Measurements from ENCODE around the gene PLPP3.
A peak's percentile ranks its signal among the peaks of the same experiment; 100 is the strongest.

PLPP3 gene

GRCh38 chr1:56496158-56496557, 83.2 kb downstream of the PLPP3 start:
- WGBS (ENCODE audit: extremely low coverage, insufficient coverage, low lambda C conversion rate) = no CpG with 5 or more reads among the region's 2 CpGs
- no peak overlapping the region for H3K27ac ChIP-seq (ENCODE audit: low read depth, low read length)

GRCh38 chr1:56495538-56495937, 83.8 kb downstream of the PLPP3 start:
- Histone ChIP-seq H2BK120ac (ENCODE audit: low read depth, low read length) (no peak overlapping the region), H2BK5ac (ENCODE audit: low read length) (peak overlapping the region; percentile 29), H3K56ac (ENCODE audit: low read length) (peak overlapping the region; percentile 59), H3K18ac (ENCODE audit: low read length) (peak overlapping the region; percentile 6), H3K79me1 (ENCODE audit: low read length) (no peaks in the 10 kb centered on the region), H3K9ac (ENCODE audit: low read length) (peak overlapping the region; percentile 8), H4K8ac (ENCODE audit: low read depth, low read length) (no peak overlapping the region), H3K79me2 (ENCODE audit: control insufficient read depth, insufficient read depth, low read length) (no peaks in the 10 kb centered on the region), H2BK15ac (replicated peaks; ENCODE audit: low read depth) (no peak overlapping the region), H3K4me3 (ENCODE audit: low read length) (no peak overlapping the region), H3K27ac (ENCODE audit: low read depth, low read length) (no peak overlapping the region), H3K27me3 (ENCODE audit: insufficient read depth, low read length, poor library complexity) (no peaks in the 10 kb centered on the region), H4K5ac (ENCODE audit: low read length) (no peak overlapping the region), H2AK5ac (ENCODE audit: low read length) (peak overlapping the region; percentile 71), H3K36me3 (ENCODE audit: control insufficient read depth, insufficient read depth, low read length) (no peaks in the 10 kb centered on the region), H3K4me2 (ENCODE audit: low read length) (no peak overlapping the region), H3K4me1 (ENCODE audit: control insufficient read depth, low read depth, low read length) (peaks cover 20% of the 10 kb centered on the region), H3K4ac (ENCODE audit: low read depth, low read length) (no peak overlapping the region), H3K23ac (ENCODE audit: low read length) (no peak overlapping the region)
- DNase-seq = no peak
- no CpG with 5 or more reads among the region's 10 CpGs for WGBS (ENCODE audit: extremely low coverage, insufficient coverage, low lambda C conversion rate)

More at GRCh38 chr1:56496158-56496557, 83.2 kb downstream of the PLPP3 start:
- H2AK5ac ChIP-seq (ENCODE audit: low read length) = no peak overlapping the region
- H2BK15ac ChIP-seq (replicated peaks; ENCODE audit: low read depth) = peak overlapping the region; percentile 46
- H4K8ac ChIP-seq (ENCODE audit: low read depth, low read length) = no peak overlapping the region
- no peak overlapping the region for H4K5ac ChIP-seq (ENCODE audit: low read length)
- no peak overlapping the region for H3K4me2 ChIP-seq (ENCODE audit: low read length)
- H3K79me2 ChIP-seq (ENCODE audit: control insufficient read depth, insufficient read depth, low read length) = no peaks in the 10 kb centered on the region
- H3K79me1 ChIP-seq (ENCODE audit: low read length) = no peaks in the 10 kb centered on the region
- no peak overlapping the region for H3K4me3 ChIP-seq (ENCODE audit: low read length)
- no peak overlapping the region for H3K9ac ChIP-seq (ENCODE audit: low read length)
- H3K23ac ChIP-seq (ENCODE audit: low read length) = no peak overlapping the region
- H3K18ac ChIP-seq (ENCODE audit: low read length) = peak overlapping the region; percentile 6
- no peak overlapping the region for H3K56ac ChIP-seq (ENCODE audit: low read length)
- no peaks in the 10 kb centered on the region for H3K27me3 ChIP-seq (ENCODE audit: insufficient read depth, low read length, poor library complexity)
- H2BK5ac ChIP-seq (ENCODE audit: low read length) = no peak overlapping the region
- H2BK120ac ChIP-seq (ENCODE audit: low read depth, low read length) = peak overlapping the region; percentile 13
- no peaks in the 10 kb centered on the region for H3K36me3 ChIP-seq (ENCODE audit: control insufficient read depth, insufficient read depth, low read length)
- peaks cover 20% of the 10 kb centered on the region for H3K4me1 ChIP-seq (ENCODE audit: control insufficient read depth, low read depth, low read length)
- H3K4ac ChIP-seq (ENCODE audit: low read depth, low read length) = peak overlapping the region; percentile 5
- no peak for DNase-seq

GRCh38 chr1:56494306-56494705, 85.1 kb downstream of the PLPP3 start:
- Histone ChIP-seq H2AK5ac (ENCODE audit: low read length) (no peak overlapping the region), H2BK5ac (ENCODE audit: low read length) (peak overlapping the region; percentile 18), H3K27ac (ENCODE audit: low read depth, low read length) (peak overlapping the region; percentile 24), H3K56ac (ENCODE audit: low read length) (peak overlapping the region; percentile 45), H3K79me2 (ENCODE audit: control insufficient read depth, insufficient read depth, low read length) (no peaks in the 10 kb centered on the region), H3K36me3 (ENCODE audit: control insufficient read depth, insufficient read depth, low read length) (no peaks in the 10 kb centered on the region), H3K9ac (ENCODE audit: low read length) (no peak overlapping the region), H3K4me1 (ENCODE audit: control insufficient read depth, low read depth, low read length) (peaks cover 20% of the 10 kb centered on the region), H3K4ac (ENCODE audit: low read depth, low read length) (peak overlapping the region; percentile 76), H4K5ac (ENCODE audit: low read length) (no peak overlapping the region), H4K8ac (ENCODE audit: low read depth, low read length) (no peak overlapping the region), H3K27me3 (ENCODE audit: insufficient read depth, low read length, poor library complexity) (no peaks in the 10 kb centered on the region), H3K23ac (ENCODE audit: low read length) (no peak overlapping the region), H3K18ac (ENCODE audit: low read length) (no peak overlapping the region), H3K79me1 (ENCODE audit: low read length) (no peaks in the 10 kb centered on the region), H3K4me3 (ENCODE audit: low read length) (no peak overlapping the region), H2BK15ac (replicated peaks; ENCODE audit: low read depth) (no peak overlapping the region), H3K4me2 (ENCODE audit: low read length) (no peak overlapping the region), H2BK120ac (ENCODE audit: low read depth, low read length) (no peak overlapping the region)
- no CpG with 5 or more reads among the region's 5 CpGs for WGBS (ENCODE audit: extremely low coverage, insufficient coverage, low lambda C conversion rate)
- DNase-seq = peak; percentile 98

- H3K27me3 ChIP-seq (ENCODE audit: insufficient read depth, low read length, poor library complexity) = no peaks in the 10 kb centered on the region
- no peak overlapping the region for H3K23ac ChIP-seq (ENCODE audit: low read length)
- peak overlapping the region; percentile 77 for H2BK15ac ChIP-seq (replicated peaks; ENCODE audit: low read depth)
- peak overlapping the region; percentile 63 for H3K56ac ChIP-seq (ENCODE audit: low read length)
- H2BK120ac ChIP-seq (ENCODE audit: low read depth, low read length) = peak overlapping the region; percentile 29
- WGBS (ENCODE audit: extremely low coverage, insufficient coverage, low lambda C conversion rate) = no CpG with 5 or more reads among the region's 2 CpGs
- H4K5ac ChIP-seq (ENCODE audit: low read length) = no peak overlapping the region
- no peak overlapping the region for H4K8ac ChIP-seq (ENCODE audit: low read depth, low read length)
- peak overlapping the region; percentile 91 for H2AK5ac ChIP-seq (ENCODE audit: low read length)
- H3K4me1 ChIP-seq (ENCODE audit: control insufficient read depth, low read depth, low read length) = peaks cover 20% of the 10 kb centered on the region
- H3K79me1 ChIP-seq (ENCODE audit: low read length) = no peaks in the 10 kb centered on the region
- H3K9ac ChIP-seq (ENCODE audit: low read length) = no peak overlapping the region
- H2BK5ac ChIP-seq (ENCODE audit: low read length) = peak overlapping the region; percentile 86
- no peak overlapping the region for H3K4me2 ChIP-seq (ENCODE audit: low read length)
- peak overlapping the region; percentile 24 for H3K27ac ChIP-seq (ENCODE audit: low read depth, low read length)
- no peaks in the 10 kb centered on the region for H3K79me2 ChIP-seq (ENCODE audit: control insufficient read depth, insufficient read depth, low read length)
- no peak overlapping the region for H3K4ac ChIP-seq (ENCODE audit: low read depth, low read length)
- H3K36me3 ChIP-seq (ENCODE audit: control insufficient read depth, insufficient read depth, low read length) = no peaks in the 10 kb centered on the region
- no peak for DNase-seq
- H3K18ac ChIP-seq (ENCODE audit: low read length) = peak overlapping the region; percentile 80
- no peak overlapping the region for H3K4me3 ChIP-seq (ENCODE audit: low read length)
These were observed 85.5 kb downstream of the PLPP3 start for GRCh38 chr1:56493826-56494225.

GRCh38 chr1:56491441-56491840, 87.9 kb downstream of the PLPP3 start:
- Histone ChIP-seq H3K4me1 (ENCODE audit: control insufficient read depth, low read depth, low read length) (peaks cover 13% of the 10 kb centered on the region), H3K27me3 (ENCODE audit: insufficient read depth, low read length, poor library complexity) (no peaks in the 10 kb centered on the region), H3K4ac (ENCODE audit: low read depth, low read length) (no peak overlapping the region), H2BK15ac (replicated peaks; ENCODE audit: low read depth) (no peak overlapping the region), H3K79me2 (ENCODE audit: control insufficient read depth, insufficient read depth, low read length) (no peaks in the 10 kb centered on the region), H2BK5ac (ENCODE audit: low read length) (no peak overlapping the region), H2BK120ac (ENCODE audit: low read depth, low read length) (no peak overlapping the region), H3K4me3 (ENCODE audit: low read length) (no peak overlapping the region), H4K5ac (ENCODE audit: low read length) (no peak overlapping the region), H4K8ac (ENCODE audit: low read depth, low read length) (no peak overlapping the region), H3K79me1 (ENCODE audit: low read length) (no peaks in the 10 kb centered on the region), H3K23ac (ENCODE audit: low read length) (no peak overlapping the region), H3K18ac (ENCODE audit: low read length) (peak overlapping the region; percentile 19), H3K4me2 (ENCODE audit: low read length) (no peak overlapping the region), H3K36me3 (ENCODE audit: control insufficient read depth, insufficient read depth, low read length) (no peaks in the 10 kb centered on the region), H3K9ac (ENCODE audit: low read length) (no peak overlapping the region), H3K27ac (ENCODE audit: low read depth, low read length) (no peak overlapping the region), H2AK5ac (ENCODE audit: low read length) (no peak overlapping the region), H3K56ac (ENCODE audit: low read length) (no peak overlapping the region)
- WGBS (ENCODE audit: extremely low coverage, insufficient coverage, low lambda C conversion rate) = no CpG with 5 or more reads among the region's 5 CpGs
- DNase-seq = no peak

- Histone ChIP-seq H3K4ac (ENCODE audit: low read depth, low read length) (no peak overlapping the region), H3K79me2 (ENCODE audit: control insufficient read depth, insufficient read depth, low read length) (no peaks in the 10 kb centered on the region), H3K27ac (ENCODE audit: low read depth, low read length) (no peak overlapping the region), H3K18ac (ENCODE audit: low read length) (no peak overlapping the region), H2BK15ac (replicated peaks; ENCODE audit: low read depth) (no peak overlapping the region), H4K8ac (ENCODE audit: low read depth, low read length) (no peak overlapping the region), H3K27me3 (ENCODE audit: insufficient read depth, low read length, poor library complexity) (no peaks in the 10 kb centered on the region), H3K4me2 (ENCODE audit: low read length) (no peak overlapping the region), H3K4me3 (ENCODE audit: low read length) (no peak overlapping the region), H2AK5ac (ENCODE audit: low read length) (no peak overlapping the region), H3K79me1 (ENCODE audit: low read length) (no peaks in the 10 kb centered on the region), H3K4me1 (ENCODE audit: control insufficient read depth, low read depth, low read length) (peaks cover 11% of the 10 kb centered on the region), H3K23ac (ENCODE audit: low read length) (no peak overlapping the region), H3K9ac (ENCODE audit: low read length) (no peak overlapping the region), H3K36me3 (ENCODE audit: control insufficient read depth, insufficient read depth, low read length) (no peaks in the 10 kb centered on the region), H3K56ac (ENCODE audit: low read length) (no peak overlapping the region), H2BK120ac (ENCODE audit: low read depth, low read length) (no peak overlapping the region), H4K5ac (ENCODE audit: low read length) (no peak overlapping the region), H2BK5ac (ENCODE audit: low read length) (no peak overlapping the region)
- DNase-seq = no peak
- no CpG with 5 or more reads among the region's 2 CpGs for WGBS (ENCODE audit: extremely low coverage, insufficient coverage, low lambda C conversion rate)
These were observed 88.7 kb downstream of the PLPP3 start for GRCh38 chr1:56490619-56491018.

All from mesendoderm (in vitro differentiated cells).